NCI-H2196 treated with DMSO at 0.1 percent for 48 hours (cell line): ENCODE results near the gene TJAP1.

Experiments used
- DNase-seq: peaks from one replicate; lab custom pipeline; 2025; ENCODE audit not compliant: unreplicated experiment; lab: John Stamatoyannopoulos, UW

Gene TJAP1

DNA sequence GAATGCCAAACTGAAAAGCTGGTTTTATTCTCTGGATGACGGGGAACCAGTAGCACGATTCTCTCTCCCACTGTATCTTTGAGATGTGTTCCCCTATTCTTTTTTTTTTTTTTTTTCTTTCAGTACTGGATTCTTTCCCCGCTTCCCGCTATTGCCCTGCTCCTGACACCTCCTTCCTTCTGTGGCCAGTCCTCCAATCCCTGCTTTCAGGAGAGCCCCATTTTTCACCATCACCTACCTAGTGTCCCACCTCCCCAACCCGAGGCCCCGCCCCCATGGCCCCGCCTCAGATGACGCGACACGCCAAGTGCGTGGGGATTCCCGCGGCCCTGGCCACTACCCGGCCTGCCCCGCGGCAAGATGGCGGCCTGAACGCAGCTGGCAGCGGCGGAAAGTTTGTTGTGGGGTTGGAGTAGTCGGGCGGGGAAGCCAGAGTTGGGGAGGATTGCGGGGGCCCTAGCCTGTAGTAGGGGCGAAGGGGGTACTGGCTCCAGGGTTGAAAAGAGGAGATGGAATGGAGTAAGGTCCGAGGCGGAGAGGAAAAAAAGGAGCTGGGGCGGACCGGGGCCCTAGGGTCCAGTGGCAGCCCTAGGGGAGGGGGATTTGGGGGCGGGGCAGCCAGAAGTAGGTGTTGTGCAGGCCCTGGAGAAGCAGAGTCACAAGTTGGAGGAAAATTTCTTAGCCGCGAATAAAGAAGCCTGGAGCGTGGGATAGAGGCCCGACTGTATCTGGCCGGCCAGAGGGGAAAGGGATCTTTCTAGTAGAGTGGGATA is at the start of gene TJAP1:
TSS of gene TJAP1 (plus strand) at position 336 of the 773 bp plus-strand sequence. CDS start 21,432 bp downstream, outside the sequence.
- DNase-seq = peak; percentile 77

- DNase-seq = no peak
These were observed 49.2 kb upstream of the TJAP1 start for GRCh38 chr6:43428112-43428570.

GRCh38 chr6:43428874-43429273 is 48.5 kb upstream of the TJAP1 start:
- DNase-seq = no peak

DNA sequence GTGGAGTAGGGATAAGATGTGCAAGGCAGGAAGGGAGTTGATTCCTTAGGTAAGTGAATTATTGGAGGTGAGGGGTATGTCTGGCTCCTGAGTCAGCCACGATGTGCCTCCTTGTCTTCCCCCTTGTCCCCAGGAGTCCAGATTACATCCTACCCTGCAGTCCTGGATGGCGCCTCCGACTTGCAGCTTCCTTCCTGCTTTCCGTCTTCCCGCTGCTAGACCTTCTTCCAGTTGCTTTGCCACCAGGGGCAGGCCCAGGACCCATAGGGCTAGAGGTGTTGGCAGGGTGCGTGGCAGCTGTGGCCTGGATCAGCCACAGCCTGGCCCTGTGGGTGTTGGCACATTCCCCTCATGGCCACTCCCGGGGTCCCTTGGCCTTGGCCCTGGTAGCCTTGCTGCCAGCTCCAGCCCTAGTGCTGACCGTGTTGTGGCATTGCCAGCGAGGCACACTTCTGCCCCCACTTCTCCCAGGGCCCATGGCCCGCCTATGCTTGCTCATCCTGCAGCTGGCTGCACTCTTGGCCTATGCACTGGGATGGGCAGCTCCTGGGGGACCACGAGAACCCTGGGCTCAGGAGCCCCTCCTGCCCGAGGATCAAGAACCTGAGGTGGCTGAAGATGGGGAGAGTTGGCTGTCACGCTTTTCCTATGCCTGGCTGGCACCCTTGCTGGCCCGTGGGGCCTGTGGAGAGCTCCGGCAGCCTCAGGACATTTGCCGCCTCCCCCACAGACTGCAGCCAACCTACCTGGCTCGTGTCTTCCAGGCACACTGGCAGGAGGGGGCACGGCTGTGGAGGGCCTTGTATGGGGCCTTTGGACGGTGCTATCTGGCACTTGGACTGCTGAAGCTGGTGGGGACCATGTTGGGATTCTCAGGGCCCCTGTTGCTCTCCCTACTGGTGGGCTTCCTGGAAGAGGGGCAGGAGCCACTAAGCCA is 45.1 kb upstream of the TJAP1 start:
- no peak for DNase-seq

DNA sequence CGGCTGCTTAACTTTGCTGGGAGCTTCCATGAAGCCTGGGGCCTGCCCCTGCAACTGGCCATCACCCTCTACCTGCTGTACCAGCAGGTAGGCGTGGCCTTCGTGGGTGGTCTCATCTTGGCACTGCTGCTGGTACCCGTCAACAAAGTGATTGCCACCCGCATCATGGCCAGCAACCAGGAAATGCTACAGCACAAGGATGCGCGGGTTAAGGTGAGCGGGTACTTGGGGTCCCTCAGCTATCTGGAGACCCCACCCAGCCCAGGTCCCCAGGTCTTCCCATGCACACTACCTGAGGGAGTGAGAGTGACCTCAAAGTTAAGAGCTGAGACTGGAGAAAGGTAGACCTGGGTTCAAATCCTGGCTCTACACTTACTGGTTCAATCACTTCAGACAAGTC is 44.2 kb upstream of the TJAP1 start:
- DNase-seq = no peak

GRCh38 chr6:43434001-43434840 is 43.1 kb upstream of the TJAP1 start:
- DNase-seq = no peak

GRCh38 chr6:43434943-43435342 is 42.4 kb upstream of the TJAP1 start:
- no peak for DNase-seq

DNA sequence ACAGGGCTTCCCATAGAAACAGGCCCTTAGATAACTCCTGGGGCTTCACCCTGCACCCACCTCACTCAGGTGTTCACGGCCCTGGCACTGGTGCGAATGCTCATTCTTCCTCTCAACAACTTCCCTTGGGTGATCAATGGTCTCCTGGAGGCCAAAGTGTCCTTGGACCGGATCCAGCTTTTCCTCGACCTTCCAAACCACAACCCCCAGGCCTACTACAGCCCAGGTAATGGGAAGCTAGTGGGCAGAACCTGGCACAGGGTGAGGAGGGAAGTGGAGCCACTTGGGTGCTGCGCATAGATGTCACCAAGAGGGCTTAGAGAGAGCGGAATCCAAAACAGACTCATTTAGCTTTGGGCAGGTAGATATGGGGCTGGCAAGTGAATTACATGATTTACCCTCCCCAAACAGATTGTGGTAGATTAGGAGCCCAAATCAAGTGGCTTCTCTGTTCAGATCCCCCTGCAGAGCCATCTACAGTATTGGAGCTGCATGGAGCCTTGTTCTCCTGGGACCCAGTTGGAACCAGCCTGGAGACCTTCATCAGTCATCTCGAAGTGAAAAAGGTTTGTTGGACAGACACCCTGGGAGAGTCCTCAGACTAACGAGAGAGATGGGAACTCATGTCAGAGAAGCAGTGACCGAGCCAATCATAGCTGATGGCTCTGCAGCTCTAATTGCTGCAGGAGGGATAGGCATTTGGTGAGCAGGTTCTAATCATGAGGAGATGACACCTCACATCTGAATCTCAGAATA is 41.5 kb upstream of the TJAP1 start:
- DNase-seq = no peak

- no peak for DNase-seq
These were observed 40.6 kb upstream of the TJAP1 start for GRCh38 chr6:43436577-43437282.

DNA sequence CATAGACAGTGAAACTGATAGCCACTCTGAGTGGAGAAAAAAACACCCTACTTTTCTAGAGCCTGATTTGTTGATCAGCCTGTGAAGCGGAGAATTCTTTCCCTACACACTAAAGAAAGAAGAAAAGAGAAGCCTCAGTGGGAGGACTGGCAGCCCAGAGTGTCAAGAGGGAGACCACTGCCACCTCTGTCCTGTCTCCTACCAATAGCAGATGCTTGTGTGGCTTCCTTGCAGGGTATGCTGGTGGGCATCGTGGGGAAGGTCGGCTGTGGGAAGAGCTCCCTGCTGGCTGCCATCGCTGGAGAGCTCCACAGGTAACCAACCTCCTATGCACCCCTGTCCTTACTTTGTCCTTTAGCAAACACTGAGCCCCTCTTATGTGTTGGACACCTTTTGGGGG is 39.7 kb upstream of the TJAP1 start:
- no peak for DNase-seq

GRCh38 chr6:43442935-43443334 is 34.4 kb upstream of the TJAP1 start:
- DNase-seq = no peak

GRCh38 chr6:43444036-43444435 is 33.3 kb upstream of the TJAP1 start:
- no peak for DNase-seq

DNA sequence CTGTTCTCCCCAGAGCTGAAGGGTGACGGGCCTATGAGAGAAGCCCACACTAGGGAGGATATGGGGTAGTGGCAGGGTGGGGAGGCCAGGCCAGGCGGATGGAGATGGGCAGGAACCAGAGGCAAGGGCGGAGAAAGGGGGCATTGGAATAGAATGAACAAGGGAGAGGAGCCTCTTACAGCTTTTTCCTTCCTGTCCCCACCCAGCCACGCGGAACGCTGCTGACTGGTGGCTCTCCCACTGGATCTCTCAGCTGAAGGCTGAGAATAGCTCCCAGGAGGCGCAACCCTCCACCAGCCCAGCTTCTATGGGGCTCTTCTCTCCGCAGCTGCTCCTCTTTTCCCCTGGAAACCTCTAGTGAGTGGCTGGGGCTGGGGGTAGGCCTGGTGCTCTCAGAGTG is 32.8 kb upstream of the TJAP1 start:
- no peak for DNase-seq

DNA sequence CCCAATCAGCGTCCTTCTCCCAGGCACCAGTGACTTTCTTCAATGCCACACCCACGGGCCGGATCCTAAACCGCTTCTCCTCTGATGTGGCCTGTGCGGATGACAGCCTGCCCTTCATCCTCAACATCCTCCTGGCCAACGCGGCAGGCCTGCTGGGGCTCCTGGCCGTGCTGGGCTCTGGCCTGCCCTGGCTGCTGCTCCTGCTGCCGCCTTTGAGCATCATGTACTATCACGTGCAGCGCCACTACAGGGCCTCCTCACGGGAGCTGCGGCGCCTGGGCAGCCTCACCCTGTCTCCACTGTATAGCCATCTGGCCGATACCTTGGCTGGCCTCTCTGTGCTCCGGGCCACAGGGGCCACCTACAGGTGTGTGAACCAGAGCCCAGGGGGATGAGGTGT is 31.8 kb upstream of the TJAP1 start:
- no peak for DNase-seq

GRCh38 chr6:43447604-43448003 is 29.8 kb upstream of the TJAP1 start:
- DNase-seq = no peak

- DNase-seq = no peak
These were observed 28.5 kb upstream of the TJAP1 start for GRCh38 chr6:43448916-43449315.

- DNase-seq = no peak
These were observed 26.7 kb upstream of the TJAP1 start for GRCh38 chr6:43450699-43451131.

GRCh38 chr6:43451348-43451747 is 26.0 kb upstream of the TJAP1 start:
- DNase-seq = no peak

GRCh38 chr6:43451939-43452338 is 25.4 kb upstream of the TJAP1 start:
- DNase-seq = no peak

- DNase-seq = no peak
These were observed 24.5 kb upstream of the TJAP1 start for GRCh38 chr6:43452896-43453295.
